Left colon (tissue), 2 donors: ENCODE data around the gene AEBP2. TPM values are rescaled to one million over a fixed set of nuclear protein-coding genes. Genes with fewer than 3 reads are reported as not detected.
"Not testable (repeated sequence)": the region's sequence is repeated elsewhere in the genome, so short reads cannot be mapped to it uniquely, and the experiment has no call there.

ENCODE experiments used
- ATAC-seq: fragments of 200-7000 bp; cut with Tn5 transposase; one replicate; pipeline ENCODE4 v1.9.1; 2020; ENCODE audit warnings: mild to moderate bottlenecking, moderate library complexity
- DNase-seq, 2 donors: peaks; one replicate each; pipeline ENCODE4 v3.0.0-alpha.2; 2020
- intact Hi-C, 2 donors: fragments of 100-400 bp; cut with DNase I in 1 of 2; cut with micrococcal nuclease in 1 of 2; formaldehyde crosslinking; loops; one replicate each; pipeline versions ENCODE4 v1.11.2 to v1.14.0; 2022; cut with DNase I, micrococcal nuclease
- long read RNA-seq: library from polyadenylated mRNA; unstranded; transcript quantifications from one replicate; pipeline ENCODE4 v2.0.0, GENCODE V29; 2021
- total RNA-seq, 2 donors: library from RNA; stranded (reverse); fragmentation: NEBNext Ultra II Directional; extraction: Animal tissue kit (Norgen Biotek cat#: 25700); gene quantifications; one replicate each; pipeline ENCODE4 v1.2.1, GENCODE V29; 2021
- donor health status: DM: no; HTN: no; CAD: no.
- donor health status: DM: yes; HTN: yes; CAD: no.

Gene AEBP2, protein sequence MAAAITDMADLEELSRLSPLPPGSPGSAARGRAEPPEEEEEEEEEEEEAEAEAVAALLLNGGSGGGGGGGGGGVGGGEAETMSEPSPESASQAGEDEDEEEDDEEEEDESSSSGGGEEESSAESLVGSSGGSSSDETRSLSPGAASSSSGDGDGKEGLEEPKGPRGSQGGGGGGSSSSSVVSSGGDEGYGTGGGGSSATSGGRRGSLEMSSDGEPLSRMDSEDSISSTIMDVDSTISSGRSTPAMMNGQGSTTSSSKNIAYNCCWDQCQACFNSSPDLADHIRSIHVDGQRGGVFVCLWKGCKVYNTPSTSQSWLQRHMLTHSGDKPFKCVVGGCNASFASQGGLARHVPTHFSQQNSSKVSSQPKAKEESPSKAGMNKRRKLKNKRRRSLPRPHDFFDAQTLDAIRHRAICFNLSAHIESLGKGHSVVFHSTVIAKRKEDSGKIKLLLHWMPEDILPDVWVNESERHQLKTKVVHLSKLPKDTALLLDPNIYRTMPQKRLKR
- 10 to 100 TPM; 32.4 to 35.4 TPM for total RNA-seq
- long read RNA-seq, full-length matches to known transcripts: 6 of 15 reads
- long read RNA-seq, partial matches to known transcripts: 1 of 15 reads
- long read RNA-seq, other reads (novel, unspliced or antisense): 8 of 15 reads

DNA sequence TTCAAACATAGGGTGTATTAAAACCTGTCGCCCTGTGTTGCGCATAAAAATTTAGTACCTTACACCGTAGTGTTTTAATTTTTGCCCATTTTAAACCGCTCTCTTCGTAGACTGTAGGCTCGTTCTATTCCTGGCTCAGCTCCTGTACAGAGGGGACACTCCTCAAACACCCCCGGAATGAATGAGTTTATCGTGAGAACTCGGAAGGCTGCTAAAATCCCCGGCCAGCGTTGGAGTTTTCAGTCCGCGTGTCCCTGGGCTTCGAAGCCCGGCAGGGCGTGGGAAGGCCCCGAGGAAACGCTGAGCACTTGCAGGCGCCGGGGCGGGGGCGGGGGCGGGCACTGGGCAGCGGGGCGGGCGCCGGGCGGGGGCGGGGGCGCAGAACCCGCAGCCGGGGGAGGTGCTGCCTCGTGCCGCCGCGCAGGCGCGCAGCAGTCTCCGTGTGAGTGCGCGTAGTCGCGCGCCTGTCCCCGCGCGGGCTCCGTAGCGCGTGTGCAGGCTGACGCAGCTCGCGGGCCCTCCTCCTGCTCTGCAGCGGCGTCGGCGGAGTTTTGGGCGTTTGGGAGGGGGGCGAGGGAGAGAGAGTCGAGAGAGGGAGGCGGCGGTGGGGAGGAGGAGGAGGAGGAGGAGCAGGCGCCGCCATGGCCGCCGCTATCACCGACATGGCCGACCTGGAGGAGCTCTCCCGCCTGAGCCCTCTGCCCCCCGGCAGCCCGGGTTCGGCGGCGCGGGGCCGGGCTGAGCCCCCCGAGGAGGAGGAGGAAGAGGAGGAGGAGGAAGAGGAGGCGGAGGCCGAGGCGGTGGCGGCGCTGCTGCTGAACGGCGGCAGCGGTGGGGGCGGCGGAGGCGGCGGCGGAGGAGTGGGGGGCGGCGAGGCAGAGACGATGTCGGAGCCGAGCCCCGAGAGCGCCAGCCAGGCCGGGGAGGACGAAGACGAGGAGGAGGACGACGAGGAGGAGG lies at the start of gene AEBP2:
Gene AEBP2, plus strand, starts transcription at position 434 of the 960 bp plus-strand sequence. Its CDS starts 208 bp downstream, at position 642.
- ATAC-seq: peak; percentile 96
- peak; percentile 90 to 93 for DNase-seq
- intact Hi-C loops: no loop called here

- intact Hi-C loops: no loop called here
- DNase-seq (no peak), ATAC-seq (no peak)
Measured at GRCh38 chr12:19390051-19390598, 49.2 kb upstream of the AEBP2 start.

DNA sequence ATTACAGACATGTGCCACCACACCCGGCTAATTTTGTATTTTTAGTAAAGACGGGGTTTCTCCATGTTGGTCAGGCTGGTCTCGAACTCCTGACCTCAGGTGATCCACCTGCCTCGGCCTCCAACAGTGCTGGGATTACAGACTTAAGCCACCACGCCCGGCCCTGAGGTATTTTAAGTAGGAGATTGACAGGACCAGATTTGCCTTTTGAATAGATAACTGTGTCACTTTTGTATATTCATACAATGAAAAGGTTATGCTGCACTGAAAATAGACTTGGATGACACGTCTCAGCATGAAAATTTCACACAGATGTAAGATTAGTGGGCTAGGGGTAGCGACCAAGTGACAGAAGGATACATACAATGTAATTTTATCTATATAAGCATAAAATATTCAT lies 46.6 kb upstream of the AEBP2 start:
- ATAC-seq, DNase-seq, intact Hi-C loops: not testable (repeated sequence)

DNA sequence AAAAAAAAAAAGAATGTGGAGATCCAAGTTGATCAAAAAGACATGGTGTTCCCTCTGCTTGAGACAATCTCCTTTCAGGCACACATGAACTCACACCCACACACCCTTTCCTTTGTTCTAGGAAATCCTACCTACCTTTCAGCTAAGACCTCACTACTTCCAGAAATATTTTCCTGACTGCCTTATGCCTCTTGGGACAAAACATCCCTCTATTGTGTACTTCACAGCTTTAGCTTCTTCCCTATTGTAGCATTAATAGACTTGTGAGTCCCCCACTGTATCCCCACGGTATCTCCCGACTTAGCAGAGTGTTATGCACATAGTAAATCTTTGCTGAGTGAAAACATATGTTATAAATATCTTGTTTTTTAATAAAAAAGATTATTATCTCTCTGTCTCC lies 44.9 kb upstream of the AEBP2 start:
- no peak for ATAC-seq
- intact Hi-C loops: no loop called here

GRCh38 chr12:19397534-19397933 lies 41.8 kb upstream of the AEBP2 start:
- ATAC-seq (no peak), DNase-seq (no peak)
- intact Hi-C loops: no loop called here

More for the DNA sequence above, 44.9 kb upstream of the AEBP2 start:
- no peak for DNase-seq

GRCh38 chr12:19398376-19399363 lies 40.6 kb upstream of the AEBP2 start:
- intact Hi-C loops: no loop called here
- DNase-seq (no peak), ATAC-seq (no peak)

GRCh38 chr12:19400649-19401285 lies 38.5 kb upstream of the AEBP2 start:
- ATAC-seq, DNase-seq, intact Hi-C loops: not testable (repeated sequence)

DNA sequence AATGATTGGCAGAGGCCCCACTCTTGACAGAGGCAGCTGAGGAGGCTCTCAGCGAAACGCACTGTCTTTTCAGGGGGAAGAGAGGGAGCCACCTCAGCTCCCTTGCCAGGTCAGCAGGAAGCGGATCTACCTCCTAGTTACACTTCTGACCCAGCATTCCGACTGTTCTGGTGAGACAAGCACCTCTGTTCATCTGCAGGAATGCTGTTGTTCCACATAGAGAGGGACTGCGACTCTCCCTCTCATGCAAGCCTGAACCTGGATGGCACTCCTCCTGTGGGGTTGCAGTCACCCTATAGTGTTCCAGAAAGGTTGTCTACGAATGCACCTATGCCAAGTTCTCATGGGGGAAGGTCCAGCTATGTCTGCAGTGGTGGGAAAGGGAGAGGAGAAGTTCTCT lies 37.1 kb upstream of the AEBP2 start:
- DNase-seq (no peak), ATAC-seq (no peak)
- intact Hi-C loops: no loop called here

GRCh38 chr12:19402743-19403431 lies 36.4 kb upstream of the AEBP2 start:
- DNase-seq (peak in 1 of 2 donors; percentile 11), ATAC-seq (no peak)
- intact Hi-C loops: no loop called here

DNA sequence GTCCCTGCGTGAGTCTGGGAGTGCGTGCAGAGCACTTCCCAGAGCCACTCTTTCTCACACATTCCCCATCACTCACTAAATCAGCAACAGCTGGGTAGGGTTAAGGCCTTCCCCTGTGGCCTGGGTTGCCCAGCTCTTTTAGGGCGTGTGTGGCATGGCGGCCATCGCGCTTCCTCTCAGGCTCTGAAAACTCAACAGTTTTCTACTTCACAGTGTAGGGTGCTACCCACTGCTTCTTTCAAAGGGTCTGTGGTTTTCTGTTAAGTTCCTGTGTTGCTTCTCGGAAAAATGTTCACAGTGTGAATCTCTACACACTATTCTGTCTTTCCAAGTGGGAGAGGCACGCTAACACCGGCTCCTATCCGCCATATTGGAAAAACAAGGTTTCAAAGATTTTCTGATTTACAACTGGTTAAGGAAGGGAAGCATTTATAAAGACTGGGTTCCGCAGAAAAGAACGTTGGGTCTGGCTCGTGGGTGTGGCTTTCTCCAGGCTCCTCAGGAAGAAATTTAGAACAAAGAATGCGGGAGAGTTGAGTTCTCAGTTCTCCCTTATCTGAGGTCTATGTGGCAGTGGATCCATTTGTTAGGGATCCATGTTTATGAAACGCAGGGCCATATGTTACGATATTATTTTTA lies 34.9 kb upstream of the AEBP2 start:
- DNase-seq (no peak), ATAC-seq (no peak)
- intact Hi-C loops: no loop called here

- DNase-seq (no peak), ATAC-seq (no peak)
- intact Hi-C loops: no loop called here
Measured at GRCh38 chr12:19409376-19409775, 29.9 kb upstream of the AEBP2 start.

DNA sequence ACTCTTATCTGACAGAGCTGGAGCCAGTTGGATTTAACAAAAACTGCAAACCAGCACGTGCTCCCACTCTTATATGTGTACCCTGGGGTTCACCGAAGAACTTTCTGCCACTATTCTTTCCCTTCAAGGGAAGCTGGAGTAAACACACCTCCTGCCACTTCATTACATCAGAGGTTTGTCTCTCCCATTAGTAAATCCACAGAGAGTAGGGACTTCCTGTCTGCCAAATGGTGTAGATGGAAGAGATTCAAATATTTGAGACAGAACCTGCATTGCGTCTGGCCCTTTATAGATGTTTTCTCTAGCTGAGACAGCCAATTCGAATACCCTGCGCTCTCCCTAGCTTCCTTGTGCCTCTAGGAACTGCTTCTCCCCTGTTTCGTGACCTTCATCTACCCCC lies 29.1 kb upstream of the AEBP2 start:
- DNase-seq: no peak
- no peak for ATAC-seq
- intact Hi-C loops: no loop called here

DNA sequence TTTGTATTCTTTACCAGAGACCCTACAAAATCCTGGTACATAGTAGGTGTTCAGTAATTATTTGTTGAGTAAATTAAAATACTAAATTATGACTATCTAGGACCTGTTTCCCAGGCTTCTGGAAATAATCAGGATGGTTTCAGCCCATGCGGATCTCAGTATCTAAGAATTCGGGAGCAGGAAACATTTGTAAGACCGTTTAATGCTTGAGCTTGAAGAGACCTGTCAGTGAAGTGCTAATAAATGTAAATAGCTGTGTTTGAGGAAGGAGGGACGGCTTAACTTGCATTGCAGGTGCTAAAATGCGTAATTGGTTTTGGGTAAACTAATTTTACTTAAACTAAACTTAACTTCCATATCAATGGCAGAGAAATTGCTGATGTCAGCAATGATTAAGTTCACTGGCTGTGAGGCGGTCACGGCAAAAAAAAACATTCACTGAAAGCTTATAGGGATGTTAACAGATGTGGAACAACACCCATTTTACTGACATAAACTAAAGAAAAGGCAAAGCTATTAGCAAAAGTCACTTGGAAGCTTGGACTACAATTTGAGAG lies 28.6 kb upstream of the AEBP2 start:
- DNase-seq (no peak), ATAC-seq (no peak)
- intact Hi-C loops: no loop called here

DNA sequence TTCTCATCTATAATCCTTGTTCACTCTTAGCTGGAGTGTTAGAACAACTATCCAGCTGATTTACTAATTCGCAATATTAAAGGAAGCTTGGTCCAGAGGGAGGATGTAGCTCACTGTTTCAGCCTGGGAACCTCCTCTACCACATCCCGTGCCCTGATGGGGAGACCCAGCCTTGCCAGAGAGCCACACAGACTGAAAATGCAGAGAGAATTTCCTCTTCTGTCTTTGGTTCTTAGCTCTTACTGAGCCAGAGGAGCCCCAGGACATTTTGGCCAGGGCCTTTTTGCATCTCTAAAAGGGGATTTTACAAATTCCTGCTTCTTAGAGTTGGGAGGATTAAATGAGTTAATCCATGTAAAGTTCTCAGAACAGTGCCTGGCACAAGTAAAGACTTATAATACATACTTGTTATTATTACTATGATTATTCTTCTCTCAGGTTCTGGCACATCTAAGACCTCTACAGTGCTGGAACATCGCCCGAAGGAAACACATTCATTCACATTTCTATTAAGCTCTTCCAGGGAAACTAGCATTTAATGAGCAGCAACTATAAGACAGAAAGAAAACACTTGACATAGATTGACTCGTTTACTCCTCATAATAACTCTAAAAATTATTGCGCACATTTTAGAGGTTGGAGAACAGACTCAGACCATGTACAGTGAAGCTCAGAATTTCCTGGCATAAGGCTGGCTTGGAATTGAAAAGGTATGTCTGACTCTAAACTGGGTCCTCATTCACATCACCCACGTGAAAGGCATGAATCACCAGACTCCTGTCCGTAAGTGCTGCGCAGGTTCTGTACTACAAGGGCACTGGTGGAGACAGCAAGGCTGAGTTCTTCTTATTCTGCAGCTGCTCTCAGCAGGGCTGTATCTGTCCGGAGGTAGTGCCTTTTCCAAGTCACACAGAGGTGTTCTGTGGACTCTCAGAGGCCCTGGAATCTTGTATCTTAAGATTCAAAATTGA lies 27.8 kb upstream of the AEBP2 start:
- intact Hi-C loops: no loop called here
- ATAC-seq (no peak), DNase-seq (no peak)

GRCh38 chr12:19412844-19413243 lies 26.4 kb upstream of the AEBP2 start:
- no peak for DNase-seq
- intact Hi-C loops: no loop called here
- no peak for ATAC-seq
